Measurements from ENCODE around the gene CNTNAP4. TPM values are rescaled to one million over a fixed set of nuclear protein-coding genes. Genes with fewer than 3 reads are reported as not detected.

The CNTNAP4 gene
- polyA plus RNA-seq, 1 donor (not counting 4 experiments of a cell fraction or from before 2014, with no cell fraction given): 0.08 TPM

DNA sequence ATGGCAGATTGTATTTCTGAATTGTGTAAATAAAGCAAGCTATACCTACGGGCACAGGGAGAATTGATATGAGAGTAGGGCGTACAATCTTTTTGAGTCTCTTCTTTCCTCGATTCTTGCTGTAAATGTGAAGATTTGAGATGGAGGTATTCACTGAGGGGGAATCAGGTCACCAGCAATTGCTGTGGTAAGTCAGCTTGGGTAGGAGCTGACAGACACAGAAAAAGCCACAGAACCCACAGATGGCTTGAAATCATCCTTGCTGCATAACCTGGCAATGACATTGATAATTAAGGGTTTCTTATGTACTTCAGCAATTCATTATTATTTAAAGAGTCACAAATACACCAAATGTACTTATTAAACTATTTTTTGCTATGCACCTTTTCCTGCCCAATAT lies 164.2 kb downstream of the CNTNAP4 start:
- no peaks in the 10 kb centered on the region for H3K36me3 ChIP-seq (ENCODE audit: control insufficient read depth in 2 of 2, extremely low read depth in 1 of 2, insufficient read depth in 2 of 2, low read length in 2 of 2)
- no peaks in the 10 kb centered on the region for H4K20me1 ChIP-seq (ENCODE audit: control insufficient read depth, extremely low read depth, insufficient read depth, low read length)
- no peak overlapping the region for H2AFZ ChIP-seq (ENCODE audit: control insufficient read depth, low read length)
- no peaks in the 10 kb centered on the region for H3K9me1 ChIP-seq (ENCODE audit: control insufficient read depth, extremely low read depth, insufficient read depth, low read length)
- DNase-seq (ENCODE audit: low read depth, low spot score) (no peak), FAIRE-seq (no peak)
- no peaks in the 10 kb centered on the region for H3K9me3 ChIP-seq (ENCODE audit: control insufficient read depth, low read depth, low read length)
- H3K27me3 ChIP-seq (ENCODE audit: control insufficient read depth, extremely low read depth, insufficient read depth, low read length): no peaks in the 10 kb centered on the region
- TF ChIP-seq CTCF (optimal IDR thresholded peaks at IDR 0.05 in 1 of 3, IDR thresholded peaks at IDR 0.05 in 1 of 3, conservative IDR thresholded peaks at IDR 0.05 in 1 of 3; ENCODE audit: extremely low read depth in 1 of 3, insufficient read depth in 2 of 3, low read length in 3 of 3) (no peak), EZH2 (IDR thresholded peaks at IDR 0.05; ENCODE audit: low read length) (no peak)
- H3K9ac ChIP-seq (ENCODE audit: control insufficient read depth, extremely low read depth, insufficient read depth, low read length): no peak overlapping the region
- no peak overlapping the region for H3K4me3 ChIP-seq (ENCODE audit: control insufficient read depth in 2 of 3, extremely low read depth in 1 of 3, insufficient read depth in 2 of 3, low read depth in 1 of 3, low read length in 3 of 3)
- dilution Hi-C loops (cut with MboI; ENCODE audit: extremely low pct_ligation_motif_present, low sequenced_read_pairs): no loop called here
- no peak overlapping the region for H3K4me2 ChIP-seq (ENCODE audit: control insufficient read depth, extremely low read depth, insufficient read depth, low read depth, low read length)
- H3K27ac ChIP-seq (ENCODE audit: control insufficient read depth, insufficient read depth, low read length): no peak overlapping the region
- no peaks in the 10 kb centered on the region for H3K79me2 ChIP-seq (ENCODE audit: control insufficient read depth, insufficient read depth, low read length)
- no peaks in the 10 kb centered on the region for H3K4me1 ChIP-seq (ENCODE audit: control insufficient read depth, extremely low read depth, insufficient read depth, low read length)

GRCh38 chr16:76441876-76442275 lies 164.7 kb downstream of the CNTNAP4 start:
- H3K9ac ChIP-seq (ENCODE audit: control insufficient read depth, extremely low read depth, insufficient read depth, low read length): no peak overlapping the region
- no peaks in the 10 kb centered on the region for H3K9me1 ChIP-seq (ENCODE audit: control insufficient read depth, extremely low read depth, insufficient read depth, low read length)
- DNase-seq (ENCODE audit: low read depth, low spot score) (no peak), FAIRE-seq (no peak)
- no peak overlapping the region for H3K4me2 ChIP-seq (ENCODE audit: control insufficient read depth, extremely low read depth, insufficient read depth, low read depth, low read length)
- H3K4me1 ChIP-seq (ENCODE audit: control insufficient read depth, extremely low read depth, insufficient read depth, low read length): no peaks in the 10 kb centered on the region
- H3K36me3 ChIP-seq (ENCODE audit: control insufficient read depth in 2 of 2, extremely low read depth in 1 of 2, insufficient read depth in 2 of 2, low read length in 2 of 2): no peaks in the 10 kb centered on the region
- H4K20me1 ChIP-seq (ENCODE audit: control insufficient read depth, extremely low read depth, insufficient read depth, low read length): no peaks in the 10 kb centered on the region
- H3K27me3 ChIP-seq (ENCODE audit: control insufficient read depth, extremely low read depth, insufficient read depth, low read length): no peaks in the 10 kb centered on the region
- no peak overlapping the region for H2AFZ ChIP-seq (ENCODE audit: control insufficient read depth, low read length)
- H3K27ac ChIP-seq (ENCODE audit: control insufficient read depth, insufficient read depth, low read length): no peak overlapping the region
- H3K79me2 ChIP-seq (ENCODE audit: control insufficient read depth, insufficient read depth, low read length): no peaks in the 10 kb centered on the region
- dilution Hi-C loops (cut with MboI; ENCODE audit: extremely low pct_ligation_motif_present, low sequenced_read_pairs): no loop called here
- no peak for TF ChIP-seq EZH2 (IDR thresholded peaks at IDR 0.05; ENCODE audit: low read length)
- no peak for TF ChIP-seq CTCF (optimal IDR thresholded peaks at IDR 0.05 in 1 of 3, IDR thresholded peaks at IDR 0.05 in 1 of 3, conservative IDR thresholded peaks at IDR 0.05 in 1 of 3; ENCODE audit: extremely low read depth in 1 of 3, insufficient read depth in 2 of 3, low read length in 3 of 3)
- H3K9me3 ChIP-seq (ENCODE audit: control insufficient read depth, low read depth, low read length): no peaks in the 10 kb centered on the region
- no peak overlapping the region for H3K4me3 ChIP-seq (ENCODE audit: control insufficient read depth in 2 of 3, extremely low read depth in 1 of 3, insufficient read depth in 2 of 3, low read depth in 1 of 3, low read length in 3 of 3)

All from keratinocyte (primary cell).